Prostate gland (tissue), 2 donors: Measurements from ENCODE around the gene KIAA1614. TPM values are rescaled to one million over a fixed set of nuclear protein-coding genes. Genes with fewer than 3 reads are reported as not detected.

Source experiments
- DNase-seq: peaks from one replicate; pipeline ENCODE4 v3.0.0-alpha.2; 2019; ENCODE audit warnings: low spot score
- H3K27ac ChIP-seq, 2 donors: fragments of 200-600 bp; sonication (generic); 2 replicates each; pipeline ENCODE4 v1.5.1; 2017 to 2019
- H3K27me3 ChIP-seq: fragments of 200-600 bp; sonication (generic); replicated peaks from 2 replicates; pipeline ENCODE4 v1.5.1; 2019; ENCODE audit not compliant: insufficient read depth
- H3K36me3 ChIP-seq, 2 donors: fragments of 200-600 bp; sonication (generic); 1 replicate in 1 of 2; 2 replicates in 1 of 2; pipeline versions ENCODE4 v1.5.1 to v1.8.1; 2017 to 2019
- H3K4me1 ChIP-seq: fragments of 200-600 bp; sonication (generic); replicated peaks from 2 replicates; pipeline ENCODE4 v1.5.1; 2019
- H3K4me3 ChIP-seq, 2 donors: fragments of 200-600 bp; sonication (generic); 2 replicates each; pipeline ENCODE4 v1.5.1; 2017 to 2019
- H3K9me3 ChIP-seq: fragments of 200-600 bp; sonication (generic); 2 replicates; pipeline ENCODE4 v1.5.1; 2017
- CTCF ChIP-seq, 4 experiments: fragments of 200-600 bp in 2 of 4; fragments of 450-650 bp in 2 of 4; sonication (generic) in 2 of 4; IDR thresholded peaks; 1 replicate in 3 of 4; 2 replicates in 1 of 4; pipeline ENCODE4 v1.5.1; 2016 to 2019; ENCODE audit warnings: antibody characterized with exemption in 4 of 4, mild to moderate bottlenecking in 2 of 4, moderate library complexity in 2 of 4
- POLR2A ChIP-seq: fragments of 450-650 bp; IDR thresholded peaks from one replicate; pipeline ENCODE4 v1.6.1; 2016; ENCODE audit warnings: antibody characterized with exemption, mild to moderate bottlenecking
- POLR2AphosphoS5 ChIP-seq: sonication (generic); formaldehyde crosslinking; IDR thresholded peaks from one replicate; pipeline ENCODE4 v1.6.1; 2017; ENCODE audit warnings: antibody characterized with exemption
- WGBS: methylation state at CpG from one replicate; pipeline ENCODE4 v1.1.5; 2018; 5-methylcytosine and 5-hydroxymethylcytosine counted together
- intact Hi-C: fragments of 100-400 bp; cut with DNase I; formaldehyde crosslinking; loops from one replicate; pipeline ENCODE4 v1.14.2; 2022
- total RNA-seq, 2 donors: library from RNA; depleted of rRNA; stranded (reverse); fragments of >200 nt; gene quantifications; one replicate each; pipeline ENCODE4 v1.1.0, GENCODE V29; 2016

The KIAA1614 gene
- total RNA-seq, 2 donors from 2014 or later = 3.7 to 6.4 TPM

- intact Hi-C loops = no loop called here
- TF ChIP-seq POLR2AphosphoS5 (no peak), POLR2A (no peak), CTCF (IDR thresholded peaks at IDR 0.05) (no peak)
- no peak overlapping the region for H3K27ac ChIP-seq
- H3K4me1 ChIP-seq = no peaks in the 10 kb centered on the region
- no peak for DNase-seq
- peaks cover 0 to 3% of the 10 kb centered on the region in 2 donors for H3K36me3 ChIP-seq
- WGBS = 59% methylated on average over 4 of the region's 4 CpGs
- no peak overlapping the region for H3K4me3 ChIP-seq
- H3K27me3 ChIP-seq = no peaks in the 10 kb centered on the region
- no peaks in the 10 kb centered on the region for H3K9me3 ChIP-seq
Observed at GRCh38 chr1:180975551-180975950, 62.9 kb downstream of the KIAA1614 start.

- no peak for DNase-seq
- H3K9me3 ChIP-seq = no peaks in the 10 kb centered on the region
- 91% methylated on average over 12 of the region's 12 CpGs for WGBS
- H3K27ac ChIP-seq = no peak overlapping the region
- H3K27me3 ChIP-seq = no peaks in the 10 kb centered on the region
- TF ChIP-seq POLR2A (no peak), POLR2AphosphoS5 (no peak), CTCF (IDR thresholded peaks at IDR 0.05) (no peak)
- intact Hi-C loops = no loop called here
- H3K4me3 ChIP-seq = no peak overlapping the region
- peaks cover 0 to 3% of the 10 kb centered on the region in 2 donors for H3K36me3 ChIP-seq
- no peaks in the 10 kb centered on the region for H3K4me1 ChIP-seq
Observed at GRCh38 chr1:180976191-180976590, 63.5 kb downstream of the KIAA1614 start.

DNA sequence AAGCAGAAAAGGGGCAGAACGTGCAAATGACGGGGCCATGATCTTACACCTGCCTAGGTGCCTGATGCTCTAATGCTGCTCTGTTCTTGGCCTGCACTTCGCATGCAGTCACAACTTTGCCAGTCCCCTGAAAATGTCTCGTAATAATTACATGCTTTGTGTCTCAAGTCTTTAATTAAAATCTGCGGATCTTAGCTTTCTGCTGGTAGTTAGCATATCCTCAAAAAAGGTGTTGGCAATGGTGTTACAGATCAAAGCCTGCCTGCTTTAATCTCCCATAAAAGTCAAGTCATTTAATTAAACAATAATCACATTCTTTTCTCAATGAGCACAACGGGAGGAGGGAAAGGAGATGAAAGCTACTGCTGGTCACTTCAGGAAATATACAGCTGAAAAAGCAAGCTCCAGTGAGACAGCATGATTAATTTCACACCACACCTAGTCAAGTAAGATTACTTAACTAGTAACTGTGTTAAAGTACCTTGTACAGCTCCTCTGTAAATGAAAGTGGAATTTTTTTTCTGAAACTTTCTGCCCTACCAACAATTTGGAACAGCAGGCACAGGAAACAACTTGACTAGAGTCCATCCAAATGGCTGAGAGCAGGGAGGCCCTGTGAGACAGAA, 64.1 kb downstream of the KIAA1614 start:
- Histone ChIP-seq H3K4me3 (no peak overlapping the region), H3K27me3 (no peaks in the 10 kb centered on the region), H3K27ac (no peak overlapping the region), H3K4me1 (no peaks in the 10 kb centered on the region), H3K9me3 (no peaks in the 10 kb centered on the region), H3K36me3 (peaks cover 0 to 3% of the 10 kb centered on the region in 2 donors)
- TF ChIP-seq CTCF (IDR thresholded peaks at IDR 0.05) = no peak
- no peak for TF ChIP-seq POLR2AphosphoS5
- TF ChIP-seq POLR2A = no peak
- intact Hi-C loops = no loop called here
- no peak for DNase-seq
- WGBS = 78% methylated on average over 6 of the region's 6 CpGs

GRCh38 chr1:180981596-180982387, 69.1 kb downstream of the KIAA1614 start:
- H3K36me3 ChIP-seq = peaks cover 0 to 5% of the 10 kb centered on the region in 2 donors
- H3K4me3 ChIP-seq = no peak overlapping the region
- no peaks in the 10 kb centered on the region for H3K4me1 ChIP-seq
- no peak for DNase-seq
- H3K27ac ChIP-seq = no peak overlapping the region
- no peak for TF ChIP-seq POLR2AphosphoS5
- no peak for TF ChIP-seq CTCF (IDR thresholded peaks at IDR 0.05)
- TF ChIP-seq POLR2A = no peak
- H3K27me3 ChIP-seq = no peaks in the 10 kb centered on the region
- intact Hi-C loops = no loop called here
- no peaks in the 10 kb centered on the region for H3K9me3 ChIP-seq
- WGBS = 78% methylated on average over 11 of the region's 11 CpGs

GRCh38 chr1:180982422-180982821, 69.7 kb downstream of the KIAA1614 start:
- intact Hi-C loops = no loop called here
- Histone ChIP-seq H3K36me3 (peaks cover 0 to 12% of the 10 kb centered on the region in 2 donors), H3K27me3 (no peaks in the 10 kb centered on the region), H3K27ac (no peak overlapping the region), H3K4me1 (no peaks in the 10 kb centered on the region), H3K4me3 (no peak overlapping the region), H3K9me3 (no peaks in the 10 kb centered on the region)
- WGBS = 74% methylated on average over 1 of the region's 1 CpG
- no peak for DNase-seq
- TF ChIP-seq CTCF (IDR thresholded peaks at IDR 0.05) = no peak
- TF ChIP-seq POLR2AphosphoS5 = no peak
- no peak for TF ChIP-seq POLR2A
